OCI-M2 (cell line): ENCODE results near the gene LIMS2.

Experiments used
- DNase-seq: peaks from one replicate; lab custom pipeline; 2025; ENCODE audit not compliant: unreplicated experiment; lab: John Stamatoyannopoulos, UW

Gene LIMS2

GRCh38 chr2:127607399-127607908 is 67.9 kb downstream of the LIMS2 start:
- no peak for DNase-seq

- DNase-seq = no peak
Observed at GRCh38 chr2:127606625-127607398, 68.5 kb downstream of the LIMS2 start.

DNA sequence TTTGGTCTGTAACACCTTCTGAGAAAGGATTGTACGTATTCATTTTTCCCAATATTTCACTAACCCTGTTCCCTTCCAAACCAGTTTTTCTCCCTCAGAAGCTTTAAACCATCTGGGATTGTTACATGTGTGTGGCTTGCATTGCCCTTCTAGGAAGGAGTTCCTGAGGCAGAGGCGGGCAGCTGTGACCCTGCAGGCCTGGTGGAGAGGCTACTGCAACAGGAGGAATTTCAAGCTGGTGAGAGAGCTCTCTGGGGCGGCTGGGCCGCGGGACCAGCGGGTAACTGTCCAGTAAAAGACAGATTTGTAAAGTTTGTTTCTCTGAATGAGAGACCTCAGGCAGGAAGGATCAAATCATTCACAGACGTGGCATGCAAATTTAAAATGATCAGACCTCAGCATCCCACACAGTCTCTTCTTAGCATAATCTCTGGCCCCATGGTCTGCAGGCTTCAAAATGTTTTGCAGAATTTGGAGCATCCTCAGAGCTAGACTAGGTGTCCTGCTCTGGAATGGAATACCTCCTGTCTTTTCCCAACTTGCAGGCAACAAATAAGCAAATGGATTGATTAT is 69.6 kb downstream of the LIMS2 start:
- no peak for DNase-seq

DNA sequence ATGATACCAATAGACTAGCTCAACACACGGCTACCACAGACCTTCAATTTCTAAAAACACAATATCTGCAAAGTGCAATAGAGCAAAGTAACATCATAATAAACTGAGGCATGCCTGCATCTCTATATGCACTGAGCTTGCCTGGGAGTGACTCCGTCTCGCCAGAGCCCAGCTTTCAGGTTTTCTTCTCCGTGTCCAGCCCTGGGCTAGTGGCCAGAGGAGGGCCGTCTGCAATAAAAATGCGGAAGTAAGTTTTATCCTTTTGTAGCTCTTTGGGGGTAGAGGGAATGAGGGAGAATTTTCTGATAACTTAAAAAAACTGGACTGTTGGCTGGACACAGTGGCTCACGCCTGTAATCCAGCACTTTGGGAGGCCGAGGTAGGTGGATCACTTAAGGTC is 70.3 kb downstream of the LIMS2 start:
- DNase-seq = no peak

DNA sequence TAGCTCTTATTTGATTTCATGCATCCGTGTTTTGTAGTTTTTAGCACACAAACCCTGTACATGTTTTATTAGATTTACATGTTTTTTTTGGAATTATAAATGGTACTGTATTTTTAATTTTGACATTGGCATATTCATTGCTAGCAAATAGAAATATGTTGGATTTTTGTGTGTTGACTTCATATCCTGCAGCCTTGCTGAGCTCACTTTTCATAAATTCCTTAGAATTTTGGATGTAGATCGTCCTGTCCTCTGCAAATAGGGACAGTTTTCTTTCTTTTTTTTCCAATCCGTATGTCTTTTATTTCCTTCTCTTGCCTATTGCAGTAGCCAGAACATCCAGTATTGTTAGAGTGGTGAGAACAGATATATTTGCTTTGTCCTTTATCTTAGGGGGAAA is 76.1 kb downstream of the LIMS2 start:
- DNase-seq = no peak

DNA sequence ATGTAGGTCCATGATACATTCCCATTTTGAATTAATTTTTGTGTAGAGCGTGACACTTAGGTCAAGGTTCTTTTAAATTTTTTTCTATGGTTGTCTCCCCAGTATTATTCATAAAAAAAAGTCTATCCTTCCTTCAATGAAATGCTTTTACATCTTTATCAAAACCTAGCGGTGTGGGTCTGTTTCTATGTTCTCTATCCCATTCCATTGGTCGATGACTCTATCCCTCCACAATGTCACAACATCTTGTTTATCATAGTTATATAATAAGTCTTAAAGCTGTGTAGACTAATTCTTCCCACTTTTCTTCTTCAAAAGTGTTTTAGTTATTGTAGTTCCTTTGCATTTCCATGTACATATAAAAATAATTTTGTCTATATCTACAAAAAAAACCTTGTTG is 76.6 kb downstream of the LIMS2 start:
- no peak for DNase-seq

GRCh38 chr2:127597984-127598380 is 77.3 kb downstream of the LIMS2 start:
- no peak for DNase-seq

DNA sequence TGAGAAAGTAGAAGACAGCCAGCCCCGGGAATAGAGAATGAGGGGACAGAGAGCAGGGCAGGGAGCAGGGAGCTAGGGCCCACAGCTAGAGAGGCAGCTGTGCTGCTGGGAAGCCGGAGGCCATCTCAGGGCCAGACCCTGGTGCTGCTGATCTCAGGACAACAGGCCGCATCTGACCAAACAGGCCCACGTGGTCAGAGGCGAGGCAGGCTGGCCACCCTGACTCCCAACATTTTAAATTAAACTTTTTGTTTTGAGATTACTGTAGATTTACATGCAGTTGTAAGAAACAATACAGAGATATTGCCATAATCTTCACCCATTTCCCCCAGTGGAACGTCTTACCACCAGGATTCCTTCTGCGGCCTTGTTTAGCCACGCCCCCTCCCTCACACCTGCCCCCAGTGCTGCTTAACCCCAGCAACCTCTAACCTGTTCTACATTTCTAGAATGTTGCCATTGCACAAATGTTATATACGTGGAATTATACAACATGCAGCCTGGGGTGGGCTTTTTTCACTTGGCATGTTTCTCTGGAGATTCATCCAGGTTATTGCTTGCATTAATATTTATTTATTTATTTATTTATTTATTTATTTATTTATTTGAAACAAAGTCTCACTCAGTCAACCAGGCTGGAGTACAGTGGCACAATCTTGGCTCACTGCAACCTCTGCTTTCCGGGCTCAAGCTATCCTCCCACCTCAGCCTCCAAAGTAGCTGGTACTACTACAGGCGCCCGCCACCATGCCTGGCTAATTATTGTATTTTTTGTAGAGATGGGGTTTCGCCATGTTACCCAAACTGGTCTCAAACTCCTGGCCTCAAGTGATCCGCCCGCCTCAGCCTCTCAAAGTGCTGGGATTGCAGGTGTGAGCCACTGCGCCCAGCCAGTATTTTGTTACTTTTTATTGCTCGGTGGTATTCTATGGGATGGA is 78.0 kb downstream of the LIMS2 start:
- DNase-seq = no peak

GRCh38 chr2:127596311-127597045 is 78.9 kb downstream of the LIMS2 start:
- no peak for DNase-seq

DNA sequence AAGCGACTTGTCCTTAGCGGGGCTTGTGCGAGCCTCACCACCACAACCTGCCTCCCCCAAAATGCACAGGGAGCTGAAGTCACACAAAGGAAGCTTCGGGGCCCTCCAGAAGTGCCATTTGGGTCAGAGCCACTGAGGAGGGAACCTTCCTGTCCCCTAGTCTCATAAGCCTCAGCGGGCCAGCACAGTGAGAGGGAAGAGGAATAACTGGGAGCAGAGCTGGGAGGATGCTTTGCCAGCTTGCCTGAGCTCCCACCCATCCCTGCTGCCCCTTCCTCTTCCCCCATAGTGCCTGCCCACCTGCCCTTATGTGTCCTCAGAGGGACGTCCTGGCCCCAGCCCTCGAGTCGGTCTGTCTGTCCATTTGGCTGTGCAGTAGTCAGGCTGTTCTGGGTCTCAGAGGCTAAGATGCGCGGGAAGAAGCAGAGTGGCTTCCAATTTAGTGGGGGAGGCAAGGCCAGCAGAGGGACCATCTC is 81.2 kb downstream of the LIMS2 start:
- no peak for DNase-seq

- DNase-seq = no peak
Observed at GRCh38 chr2:127593228-127594115, 81.9 kb downstream of the LIMS2 start.

GRCh38 chr2:127592761-127593227 is 82.5 kb downstream of the LIMS2 start:
- DNase-seq = no peak

- DNase-seq = no peak
Observed at GRCh38 chr2:127591221-127591923, 84.0 kb downstream of the LIMS2 start.

GRCh38 chr2:127590386-127591190 is 84.7 kb downstream of the LIMS2 start:
- no peak for DNase-seq

- no peak for DNase-seq
Observed at GRCh38 chr2:127589841-127590240, 85.5 kb downstream of the LIMS2 start.

DNA sequence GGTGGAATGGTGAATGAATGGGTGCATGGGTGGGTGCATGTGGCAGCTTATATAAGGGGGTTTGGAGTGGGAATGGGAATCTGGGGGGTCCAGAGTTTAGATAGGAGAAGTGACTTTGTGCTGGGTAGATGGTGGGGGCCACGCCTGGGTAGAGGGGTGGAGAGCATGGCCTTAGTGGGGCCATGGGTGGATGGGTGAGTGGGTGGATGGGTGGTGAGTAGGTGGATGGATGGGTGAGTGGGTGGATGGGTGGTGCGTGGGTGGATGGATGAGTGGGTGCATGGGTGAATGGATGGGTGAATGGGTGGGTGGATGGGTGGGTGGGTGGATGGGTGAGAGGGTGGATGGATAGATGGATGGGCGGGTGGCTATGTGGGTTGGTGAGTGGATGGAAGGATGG is 86.0 kb downstream of the LIMS2 start:
- no peak for DNase-seq
